HG03565 (cell line): Measurements from ENCODE around the gene ARFRP1.
"Not testable (repeated sequence)": the region's sequence is repeated elsewhere in the genome, so short reads cannot be mapped to it uniquely, and the experiment has no call there.

Source experiments
- ATAC-seq: cut with Tn5 transposase; IDR thresholded peaks from one replicate; pipeline ENCODE4 v1.9.1; 2021; ENCODE audit warnings: mild to moderate bottlenecking, moderate library complexity; ENCODE audit not compliant: unreplicated experiment

Gene ARFRP1

GRCh38 chr20:63733579-63734081 lies 25.9 kb upstream of the ARFRP1 start:
- no peak for ATAC-seq

DNA sequence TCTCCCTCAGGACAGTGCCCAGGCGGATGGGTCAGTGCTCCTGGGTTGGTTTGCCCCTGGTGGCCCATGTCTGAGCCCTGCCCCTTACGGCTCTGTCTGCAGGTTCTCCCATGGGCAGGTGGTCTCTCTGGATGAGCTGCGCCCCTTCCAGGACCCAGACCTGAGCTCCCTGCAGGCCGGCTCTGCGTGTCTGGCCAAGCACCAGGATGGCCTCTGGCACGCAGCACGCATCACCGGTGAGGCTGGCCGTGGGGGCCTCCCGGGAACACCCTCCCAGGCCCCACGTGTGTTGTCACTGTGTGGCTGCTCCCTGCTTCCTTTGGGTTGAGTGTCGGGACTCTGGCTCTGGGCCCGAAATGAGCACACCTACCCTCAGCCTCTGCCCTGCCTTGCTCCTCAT lies 25.3 kb upstream of the ARFRP1 start:
- ATAC-seq: no peak

- ATAC-seq: no peak
Measured at GRCh38 chr20:63732118-63733095, 24.6 kb upstream of the ARFRP1 start.

DNA sequence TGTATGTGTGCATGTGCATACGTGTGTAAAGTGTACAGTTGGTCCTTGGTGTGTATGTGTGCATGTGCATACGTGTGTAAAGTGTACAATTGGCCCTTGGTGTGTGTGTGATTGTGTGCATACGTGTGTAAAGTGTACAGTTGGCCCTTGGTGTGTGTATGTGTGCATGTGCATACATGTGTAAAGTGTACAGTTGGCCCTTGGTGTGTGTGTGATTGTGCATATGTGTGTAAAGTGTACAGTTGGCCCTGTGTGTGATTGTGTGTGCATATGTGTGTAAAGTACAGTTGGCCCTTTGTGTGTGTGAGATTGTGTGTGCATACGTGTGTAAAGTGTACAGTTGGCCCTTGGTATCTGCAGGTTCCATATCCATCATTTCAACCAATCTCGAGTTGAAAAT lies 23.6 kb upstream of the ARFRP1 start:
- ATAC-seq: no peak

GRCh38 chr20:63730189-63730733 lies 22.5 kb upstream of the ARFRP1 start:
- ATAC-seq: not testable (repeated sequence)

DNA sequence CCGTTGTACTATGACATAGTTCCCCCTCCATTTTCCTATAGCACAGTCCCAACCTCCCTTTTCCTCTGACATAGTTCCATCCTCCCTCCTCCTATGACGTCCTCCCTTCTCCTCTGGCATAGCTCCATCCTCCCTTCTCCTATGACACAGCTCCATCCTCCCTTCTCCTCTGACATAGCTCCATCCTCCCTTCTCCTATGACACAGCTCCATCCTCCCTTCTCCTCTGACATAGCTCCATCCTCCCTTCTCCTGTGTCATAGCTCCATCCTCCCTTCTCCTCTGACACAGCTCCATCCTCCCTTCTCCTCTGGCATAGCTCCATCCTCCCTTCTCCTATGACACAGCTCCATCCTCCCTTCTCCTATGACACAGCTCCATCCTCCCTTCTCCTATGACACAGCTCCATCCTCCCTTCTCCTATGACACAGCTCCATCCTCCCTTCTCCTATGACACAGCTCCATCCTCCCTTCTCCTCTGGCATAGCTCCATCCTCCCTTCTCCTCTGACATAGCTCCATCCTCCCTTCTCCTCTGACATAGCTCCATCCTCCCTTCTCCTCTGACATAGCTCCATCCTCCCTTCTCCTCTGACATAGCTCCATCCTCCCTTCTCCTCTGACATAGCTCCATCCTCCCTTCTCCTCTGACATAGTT lies 15.3 kb upstream of the ARFRP1 start:
- not testable (repeated sequence) for ATAC-seq

- no peak for ATAC-seq
Measured at GRCh38 chr20:63718996-63719395, 11.2 kb upstream of the ARFRP1 start.

DNA sequence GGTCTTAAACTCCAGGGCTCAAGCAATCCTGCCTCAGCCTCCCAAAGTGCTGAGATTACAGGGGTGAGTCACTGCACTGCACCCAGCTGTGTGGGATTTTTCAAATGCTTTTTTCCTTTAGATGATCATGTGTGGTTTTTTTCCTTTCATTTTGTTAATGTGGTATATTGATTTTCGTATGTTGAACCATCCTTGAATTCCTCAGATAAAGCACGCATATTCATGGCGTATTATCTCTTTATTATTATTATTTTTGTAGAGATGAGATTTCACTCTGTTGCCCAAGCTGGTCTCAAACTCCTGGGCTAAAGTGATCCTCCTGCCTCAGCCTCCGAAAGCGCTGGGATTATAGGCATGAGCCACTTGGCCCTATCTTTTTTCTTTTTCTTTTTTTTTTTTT lies 7.1 kb upstream of the ARFRP1 start:
- no peak for ATAC-seq

- no peak for ATAC-seq
Measured at GRCh38 chr20:63712191-63712590, 4.4 kb upstream of the ARFRP1 start.

DNA sequence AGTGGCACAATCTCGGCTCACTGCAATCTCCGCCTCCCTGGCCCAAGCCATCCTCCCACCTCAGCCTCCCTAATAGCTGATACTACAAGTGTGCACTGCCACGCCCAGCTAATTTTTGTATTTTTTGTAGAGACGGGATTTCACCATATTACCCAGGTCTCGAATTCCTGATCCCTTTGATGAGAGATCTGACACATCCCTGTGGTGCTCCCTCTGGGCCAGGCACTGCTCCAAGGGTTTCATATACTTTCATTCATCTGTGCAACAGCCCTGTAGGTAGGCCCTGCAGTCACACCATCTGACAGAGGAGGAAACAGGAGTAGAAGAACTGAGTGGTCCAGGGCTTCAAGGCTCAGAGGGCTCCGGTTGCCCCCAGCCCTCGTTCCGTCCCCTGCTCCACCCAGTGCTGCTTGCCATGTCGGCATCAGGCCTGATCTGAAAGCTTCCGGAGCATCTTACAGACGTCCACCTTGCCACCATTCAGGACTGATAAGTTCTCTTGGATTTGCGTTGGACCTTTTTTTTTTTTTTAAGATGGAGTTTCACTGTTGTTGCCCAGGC lies 3.4 kb upstream of the ARFRP1 start:
- no peak for ATAC-seq

DNA sequence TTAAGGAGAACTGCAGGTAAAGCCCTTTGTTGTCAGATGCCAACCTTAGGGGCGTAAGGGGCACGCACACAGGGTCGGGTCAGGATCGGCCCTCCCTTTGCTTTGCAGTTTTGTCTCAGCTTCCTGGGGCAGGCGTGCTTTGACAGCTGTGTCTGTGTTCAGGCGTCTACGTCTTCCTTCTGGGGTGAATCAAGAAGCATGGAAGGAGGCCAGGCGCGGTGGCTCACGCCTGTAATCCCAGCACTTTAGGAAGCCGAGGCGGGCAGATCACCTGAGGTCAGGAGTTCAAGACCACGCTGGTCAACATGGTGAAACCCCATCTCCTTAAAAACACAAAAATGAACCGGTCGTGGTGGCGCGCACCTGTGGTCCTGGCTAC lies 1.4 kb upstream of the ARFRP1 start:
- no peak for ATAC-seq

DNA sequence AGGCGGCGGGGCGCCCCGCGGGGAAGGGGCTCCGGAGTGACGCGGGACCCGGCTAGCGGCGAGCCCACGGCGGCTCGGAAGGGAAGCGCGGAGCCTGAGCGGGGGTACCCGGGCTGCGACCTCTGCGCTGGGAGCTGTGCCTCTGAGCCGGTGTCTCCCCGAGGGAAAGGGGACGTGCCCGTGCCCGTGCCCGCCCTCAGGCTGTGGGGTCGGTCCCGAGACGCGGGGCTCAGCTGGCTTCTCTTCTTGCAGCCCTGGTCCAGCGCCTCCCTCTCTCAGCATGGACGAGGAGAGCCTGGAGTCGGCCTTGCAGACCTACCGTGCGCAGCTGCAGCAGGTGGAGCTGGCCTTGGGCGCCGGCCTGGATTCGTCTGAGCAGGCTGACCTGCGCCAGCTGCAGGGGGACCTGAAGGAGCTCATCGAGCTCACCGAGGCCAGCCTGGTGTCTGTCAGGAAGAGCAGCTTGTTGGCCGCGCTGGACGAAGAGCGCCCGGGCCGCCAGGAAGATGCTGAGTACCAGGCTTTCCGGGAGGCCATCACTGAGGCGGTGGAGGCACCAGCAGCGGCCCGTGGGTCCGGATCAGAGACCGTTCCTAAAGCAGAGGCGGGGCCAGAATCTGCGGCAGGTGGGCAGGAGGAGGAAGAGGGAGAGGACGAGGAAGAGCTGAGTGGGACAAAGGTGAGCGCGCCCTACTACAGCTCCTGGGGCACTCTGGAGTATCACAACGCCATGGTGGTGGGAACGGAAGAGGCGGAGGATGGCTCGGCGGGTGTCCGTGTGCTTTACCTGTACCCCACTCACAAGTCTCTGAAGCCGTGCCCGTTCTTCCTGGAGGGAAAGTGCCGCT lies 749 bp upstream of the ARFRP1 start:
- ATAC-seq: no peak

- no peak for ATAC-seq
Measured at GRCh38 chr20:63706852-63707557, 771 bp downstream of the ARFRP1 start.

DNA sequence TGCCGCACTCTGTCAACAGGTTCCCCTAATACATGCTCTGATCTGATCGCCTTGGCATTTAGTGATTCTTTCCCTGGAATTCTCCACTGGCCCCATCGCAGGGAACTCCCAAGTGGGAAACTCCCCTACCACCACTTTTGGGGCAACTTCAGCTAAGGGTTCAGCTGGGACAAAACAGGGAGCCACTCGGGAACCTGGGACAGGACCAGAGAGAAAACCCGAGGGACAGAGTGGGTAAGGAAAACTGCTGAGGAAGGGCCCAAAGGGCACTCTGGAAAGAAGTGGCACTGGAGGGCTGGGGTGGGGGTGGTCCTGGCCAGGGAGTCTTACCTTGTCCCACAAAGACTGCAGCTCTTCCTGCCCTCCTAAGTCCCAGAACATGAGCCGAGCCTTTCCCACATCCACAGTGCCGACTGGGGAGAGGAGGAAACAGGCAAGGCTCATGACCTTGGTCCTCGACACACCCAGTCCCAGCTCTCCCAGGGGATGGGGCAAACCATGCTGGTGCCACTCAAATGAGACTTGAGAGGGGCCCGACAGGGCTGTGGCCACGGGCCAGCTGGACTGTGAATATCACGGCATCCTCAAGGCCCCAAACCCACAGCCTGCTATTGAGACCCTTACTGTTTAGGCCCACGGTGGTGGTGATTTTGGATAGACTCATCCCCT lies 1.6 kb downstream of the ARFRP1 start:
- ATAC-seq: no peak

GRCh38 chr20:63705232-63706026 lies 2.3 kb downstream of the ARFRP1 start:
- no peak for ATAC-seq

DNA sequence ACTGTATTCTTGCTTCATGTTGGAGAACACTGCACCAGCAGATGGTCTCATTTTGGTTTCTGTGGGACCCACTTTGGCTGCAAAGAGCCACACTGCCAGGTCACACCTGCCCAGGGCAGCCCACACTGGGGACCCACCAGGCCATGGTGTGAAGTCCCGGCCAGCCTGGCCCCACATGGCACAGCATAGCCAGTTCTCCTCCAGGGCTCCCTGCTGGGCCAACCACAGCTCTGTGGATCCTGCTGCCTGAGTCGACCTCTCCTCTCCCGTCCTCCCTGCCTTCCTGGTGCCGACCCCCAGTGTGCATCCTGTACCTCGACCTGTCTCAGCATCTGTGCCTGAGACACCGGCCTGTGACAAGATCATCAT lies 3.0 kb downstream of the ARFRP1 start:
- ATAC-seq: no peak

DNA sequence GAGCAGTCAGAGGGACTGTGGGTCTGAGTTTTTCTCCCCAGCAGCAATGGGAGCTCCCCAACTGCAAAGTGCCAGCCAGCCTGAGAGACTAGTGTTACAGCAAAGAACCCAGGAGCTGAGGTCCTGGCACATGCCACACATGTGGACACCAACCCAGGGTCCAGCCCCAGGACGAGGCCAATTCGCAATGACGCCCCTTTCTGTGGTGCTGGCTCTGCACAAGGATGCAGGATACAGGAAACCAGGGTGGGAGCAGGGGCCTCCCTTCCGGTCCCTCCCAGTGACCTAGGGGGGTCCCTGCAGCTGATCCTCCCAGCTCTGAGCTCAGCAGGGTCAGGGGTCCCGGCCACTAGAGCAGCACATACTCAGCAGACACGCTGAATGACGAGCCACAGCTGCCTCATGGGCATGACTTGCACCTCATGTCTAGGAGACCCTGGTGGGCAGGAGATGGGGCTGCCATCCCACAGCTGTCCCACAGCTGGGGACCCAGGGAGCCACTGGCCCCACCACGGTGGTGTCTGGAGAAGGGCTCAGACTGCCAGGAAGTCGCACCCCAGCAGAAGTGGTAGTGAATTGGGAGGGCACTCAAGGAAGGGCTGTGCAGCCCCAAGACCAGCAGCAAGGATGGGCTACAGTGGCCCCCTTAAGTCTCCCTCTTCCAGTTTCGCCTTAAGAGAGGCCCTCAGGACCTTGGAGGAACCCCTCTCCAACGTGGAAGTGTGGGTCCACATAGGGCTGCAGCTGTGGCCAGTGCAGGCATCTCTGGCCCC lies 3.6 kb downstream of the ARFRP1 start:
- no peak for ATAC-seq

- ATAC-seq: no peak
Measured at GRCh38 chr20:63703471-63703975, 4.3 kb downstream of the ARFRP1 start.
